GM10248 (cell line): Measurements from ENCODE around the gene MESD.

Source experiments
- CTCF ChIA-PET: fragments of 300-600 bp; sonication (Branson Sonifier 250); formaldehyde crosslinking; extraction: SDS; loops from one replicate; lab custom pipeline; 2021; ENCODE audit warnings: antibody characterized with exemption; lab: Yijun Ruan, JAX
- POLR2A ChIA-PET: fragments of 350-650 bp; sonication (Branson Sonifier 250); formaldehyde crosslinking; extraction: SDS; loops from one replicate; lab custom pipeline; 2020; ENCODE audit warnings: antibody characterized with exemption; lab: Yijun Ruan, JAX
- DNase-seq: peaks from one replicate; pipeline ENCODE4 v3.0.0; 2012; ENCODE audit errors: extremely low spot score
- CTCF ChIP-seq: IDR thresholded peaks from 2 replicates; pipeline ENCODE4 v1.5.1; 2012; ENCODE audit warnings: mild to moderate bottlenecking, low read depth; ENCODE audit errors: extremely low read depth, missing control alignments, control extremely low read depth

The MESD gene

GRCh38 chr15:81008312-81008711 lies 18.7 kb upstream of the MESD start:
- TF ChIP-seq CTCF, result no peak
- DNase-seq, result no peak
- CTCF ChIA-PET, result interaction anchor here (0.8 to 2.7 kb wide), 4 partner anchors 9 to 258 kb away, joined by 3 to 9 read pairs (median 5); no protein-coding TSS in a partner anchor
- POLR2A ChIA-PET, result no interaction called here

DNA sequence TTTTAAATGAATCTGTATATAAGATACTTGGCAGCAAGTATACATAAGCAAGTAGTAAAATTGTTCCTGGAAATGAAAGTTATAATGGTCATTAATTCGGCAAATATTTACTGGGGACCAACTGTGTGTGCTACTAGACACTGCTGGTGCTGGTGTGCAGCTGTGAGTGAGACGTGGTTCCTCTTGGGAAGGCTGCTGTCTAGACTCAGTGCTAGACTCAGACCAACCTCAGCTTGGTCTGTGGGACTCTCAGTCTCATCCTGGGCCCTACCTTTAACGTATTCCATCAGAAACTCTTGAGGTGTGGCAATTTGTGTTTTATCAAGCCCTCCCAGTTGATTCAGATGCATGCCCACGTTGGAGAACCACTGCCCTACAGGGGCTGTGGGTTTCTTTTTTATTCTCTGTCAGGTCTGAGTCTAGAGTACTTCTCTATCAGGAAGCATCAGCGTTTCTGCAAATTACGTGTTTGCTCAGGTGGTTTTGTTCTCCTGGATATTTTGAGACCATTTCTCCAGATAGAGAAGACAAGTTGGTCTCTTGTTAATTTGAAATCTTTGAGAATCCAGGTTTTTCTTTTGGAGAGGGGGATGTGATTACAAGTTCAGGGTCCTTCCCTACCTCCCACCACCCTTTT lies 17.9 kb upstream of the MESD start:
- no peak for DNase-seq
- POLR2A ChIA-PET, result no interaction called here
- CTCF ChIA-PET, result interaction anchor here (0.8 to 1.2 kb wide), 2 partner anchors 100 to 259 kb away, joined by 3 to 7 read pairs; no protein-coding TSS in a partner anchor
- TF ChIP-seq CTCF, result no peak

DNA sequence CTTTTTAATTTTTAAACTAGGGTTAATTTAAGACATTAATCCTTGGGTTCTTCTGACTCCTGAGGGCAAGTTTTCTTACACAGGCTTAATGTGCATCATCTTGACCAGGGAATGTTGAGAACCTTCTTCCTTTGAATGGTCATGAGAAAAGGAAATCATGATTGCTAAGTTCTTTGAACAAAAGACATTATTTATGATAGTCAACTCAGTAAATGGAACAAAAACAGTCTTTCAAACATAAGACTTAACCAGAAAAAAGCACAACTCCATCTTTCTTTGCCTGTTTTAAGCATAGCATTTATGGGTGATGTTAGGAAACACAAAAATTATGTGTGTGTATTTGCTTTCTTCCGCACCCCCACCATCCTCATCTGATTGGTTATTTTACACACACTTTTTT lies 16.5 kb upstream of the MESD start:
- POLR2A ChIA-PET, result interaction anchor here (0.7 kb wide), 1 partner anchor 318 kb away, joined by 4 read pairs; the partner anchor contains the start of gene STARD5

GRCh38 chr15:81003097-81003350 lies 13.4 kb upstream of the MESD start:
- DNase-seq, result no peak
- ChIA-PET CTCF (interaction anchor here (1.2 to 1.5 kb wide), 2 partner anchors 16 to 263 kb away, joined by 4 to 5 read pairs; no protein-coding TSS in a partner anchor), POLR2A (no interaction called here)
- TF ChIP-seq CTCF, result no peak

More for the DNA sequence above, 16.5 kb upstream of the MESD start:
- no peak for DNase-seq
- CTCF ChIA-PET, result no interaction called here
- no peak for TF ChIP-seq CTCF

GRCh38 chr15:81002331-81003096 lies 12.9 kb upstream of the MESD start:
- ChIA-PET POLR2A (no interaction called here), CTCF (interaction anchor here (1.0 to 1.5 kb wide), 6 partner anchors 12 to 264 kb away, joined by 3 to 5 read pairs (median 4); no protein-coding TSS in a partner anchor)
- no peak for DNase-seq
- no peak for TF ChIP-seq CTCF

- TF ChIP-seq CTCF, result no peak
- no peak for DNase-seq
- POLR2A ChIA-PET, result no interaction called here
- CTCF ChIA-PET, result interaction anchor here (1.0 to 1.5 kb wide), 5 partner anchors 11 to 265 kb away, joined by 3 to 5 read pairs (median 4); no protein-coding TSS in a partner anchor
Measured at GRCh38 chr15:81002009-81002330, 12.4 kb upstream of the MESD start.
